GM23338 (cell line): ENCODE results near the gene MRPS34. TPM values are rescaled to one million over a fixed set of nuclear protein-coding genes. Genes with fewer than 3 reads are reported as not detected.

Experiments used
- ATAC-seq: fragments of 200-7000 bp; cut with Tn5 transposase; 3 replicates; pipeline ENCODE4 v1.9.1; 2020
- DNase-seq: peaks from one replicate; pipeline ENCODE4 v3.0.0-alpha.2; 2015; ENCODE audit warnings: low spot score
- H2AFZ ChIP-seq: fragments of 200-600 bp; sonication (generic); 2 replicates; pipeline ENCODE4 v1.8.0; 2016; ENCODE audit warnings: antibody characterized with exemption, mild to moderate bottlenecking, moderate library complexity
- H3F3A ChIP-seq: fragments of 200-600 bp; sonication (generic); replicated peaks from 2 replicates; pipeline ENCODE4 v1.8.0; 2017; ENCODE audit warnings: antibody characterized with exemption, mixed run types, low read depth
- H3K27ac ChIP-seq: fragments of 200-600 bp; sonication (generic); 2 replicates; pipeline ENCODE4 v1.6.1; 2016; ENCODE audit warnings: low read depth
- H3K27me3 ChIP-seq: fragments of 200-600 bp; sonication (generic); 2 replicates; pipeline ENCODE4 v1.8.0; 2016; ENCODE audit warnings: mild to moderate bottlenecking, mixed run types, moderate library complexity; ENCODE audit not compliant: insufficient read depth
- H3K36me3 ChIP-seq: fragments of 200-600 bp; sonication (generic); 2 replicates; pipeline ENCODE4 v1.8.0; 2016; ENCODE audit warnings: mild to moderate bottlenecking; ENCODE audit not compliant: insufficient read depth
- H3K4me1 ChIP-seq: fragments of 200-600 bp; sonication (generic); 2 replicates; pipeline ENCODE4 v1.8.0; 2016; ENCODE audit warnings: mild to moderate bottlenecking, moderate library complexity; ENCODE audit not compliant: insufficient read depth
- H3K4me2 ChIP-seq: fragments of 200-600 bp; sonication (generic); 2 replicates; pipeline ENCODE4 v1.7.1; 2017; ENCODE audit warnings: mixed run types
- H3K4me3 ChIP-seq: fragments of 200-600 bp; sonication (generic); 2 replicates; pipeline ENCODE4 v1.6.1; 2016; ENCODE audit warnings: mixed run types
- H3K79me2 ChIP-seq: fragments of 200-600 bp; sonication (generic); replicated peaks from 2 replicates; pipeline ENCODE4 v1.8.0; 2017; ENCODE audit warnings: mild to moderate bottlenecking; ENCODE audit not compliant: insufficient read depth
- H3K9me2 ChIP-seq: fragments of 200-600 bp; sonication (generic); 2 replicates; pipeline ENCODE4 v1.8.0; 2017; ENCODE audit not compliant: insufficient read depth
- H4K20me1 ChIP-seq: fragments of 200-600 bp; sonication (generic); replicated peaks from 2 replicates; pipeline ENCODE4 v1.8.0; 2017; ENCODE audit warnings: mild to moderate bottlenecking; ENCODE audit not compliant: insufficient read depth
- H3K27ac Mint-ChIP-seq: 2 replicates; pipeline ENCODE4 v1.8.0; 2020; ENCODE audit warnings: inconsistent platforms, mild to moderate bottlenecking, moderate library complexity, mixed read lengths
- H3K27me3 Mint-ChIP-seq: 3 replicates; pipeline ENCODE4 v1.8.0; 2022; ENCODE audit warnings: low read depth, mild to moderate bottlenecking, moderate library complexity, mixed read lengths, inconsistent platforms; ENCODE audit not compliant: insufficient read depth, poor library complexity
- H3K36me3 Mint-ChIP-seq: 3 replicates; pipeline ENCODE4 v1.8.0; 2021; ENCODE audit warnings: low read depth, mild to moderate bottlenecking, inconsistent platforms, moderate library complexity, mixed read lengths
- H3K4me1 Mint-ChIP-seq: 3 replicates; pipeline ENCODE4 v1.8.0; 2020; ENCODE audit warnings: mild to moderate bottlenecking, inconsistent platforms, mixed read lengths
- H3K4me3 Mint-ChIP-seq: 3 replicates; pipeline ENCODE4 v1.8.0; 2021; ENCODE audit warnings: moderate library complexity, mild to moderate bottlenecking, inconsistent platforms, mixed read lengths
- H3K9me3 Mint-ChIP-seq: 3 replicates; pipeline ENCODE4 v1.8.0; 2020; ENCODE audit warnings: moderate library complexity, mild to moderate bottlenecking, inconsistent platforms, mixed read lengths
- CREB1 ChIP-seq: fragments of 250-450 bp; sonication (Bioruptor Pico); IDR thresholded peaks from 2 replicates; pipeline ENCODE4 v1.5.0; 2020; ENCODE audit warnings: low read depth, mild to moderate bottlenecking, moderate library complexity
- CTCF ChIP-seq, 2 experiments: fragments of 200-600 bp in 1 of 2; sonication (generic) in 1 of 2; conservative IDR thresholded peaks; 2 replicates each; pipeline versions ENCODE4 v1.5.1 to v1.6.1; 2016 to 2017; ENCODE audit warnings: antibody characterized with exemption in 2 of 2, low read depth in 2 of 2, mild to moderate bottlenecking in 2 of 2, moderate library complexity in 1 of 2
- ETS1 ChIP-seq: IDR thresholded peaks from 2 replicates; pipeline ENCODE4 v1.6.1; 2016; ENCODE audit warnings: antibody characterized with exemption
- EZH2 ChIP-seq: fragments of 200-600 bp; sonication (generic); IDR thresholded peaks from one replicate; pipeline ENCODE4 v1.8.0; 2017; ENCODE audit warnings: antibody characterized with exemption, mild to moderate bottlenecking, low read depth; ENCODE audit not compliant: unreplicated experiment
- EZH2phosphoT487 ChIP-seq: fragments of 200-600 bp; sonication (generic); IDR thresholded peaks from one replicate; pipeline ENCODE4 v1.8.1; 2018; ENCODE audit warnings: antibody characterized with exemption; ENCODE audit not compliant: unreplicated experiment
- JUNB ChIP-seq: IDR thresholded peaks from one replicate; pipeline ENCODE4 v1.6.1; 2016; ENCODE audit warnings: antibody characterized with exemption; ENCODE audit not compliant: unreplicated experiment
- NANOG ChIP-seq: IDR thresholded peaks from 2 replicates; pipeline ENCODE4 v1.6.1; 2016; ENCODE audit warnings: antibody characterized with exemption, borderline replicate concordance
- POLR2AphosphoS5 ChIP-seq: IDR thresholded peaks from 2 replicates; pipeline ENCODE4 v1.6.1; 2016; ENCODE audit warnings: antibody characterized with exemption, low read depth
- REST ChIP-seq: IDR thresholded peaks from one replicate; pipeline ENCODE4 v1.6.1; 2018; ENCODE audit warnings: antibody characterized with exemption; ENCODE audit not compliant: unreplicated experiment
- STAT1 ChIP-seq: IDR thresholded peaks from one replicate; pipeline ENCODE4 v1.6.1; 2016; ENCODE audit warnings: antibody characterized with exemption; ENCODE audit not compliant: unreplicated experiment
- ZNF114 ChIP-seq: fragments of 250-450 bp; sonication (Bioruptor Pico); IDR thresholded peaks from 2 replicates; pipeline ENCODE4 v1.5.0; 2020; ENCODE audit warnings: mild to moderate bottlenecking, moderate library complexity
- ZNF331 ChIP-seq: fragments of 250-450 bp; sonication (Bioruptor Pico); IDR thresholded peaks from 2 replicates; pipeline ENCODE4 v1.5.0; 2020; ENCODE audit warnings: low read depth, mild to moderate bottlenecking, moderate library complexity
- ZNF462 ChIP-seq: fragments of 250-450 bp; sonication (Bioruptor Pico); IDR thresholded peaks from 2 replicates; pipeline ENCODE4 v1.5.0; 2020; ENCODE audit warnings: mild to moderate bottlenecking, moderate library complexity
- polyA plus RNA-seq: library from polyadenylated mRNA; unstranded; fragments of >200 nt; fragmentation: Nextera tagmentation; extraction: Ambion mirVana; gene quantifications from 2 replicates; pipeline ENCODE4 v1.2.1, GENCODE V29; 2016
- total RNA-seq: library from RNA; depleted of rRNA; stranded (reverse); fragments of >200 nt; shearing (Covaris generic); gene quantifications from 2 replicates; pipeline ENCODE4 v1.2.3, GENCODE V29; 2014

MRPS34 gene
- total and polyA plus RNA-seq, 2 experiments from 2014 or later = 248 to 391 TPM

- H3K4me3 Mint-ChIP-seq = peak overlapping the region; percentile 30; the same call in 1 of the 3 replicates
- peaks cover 5% of the 10 kb centered on the region for H3K4me1 Mint-ChIP-seq
- peaks cover 22% of the 10 kb centered on the region for H3K27me3 Mint-ChIP-seq
- Histone ChIP-seq H3K4me1 (peaks cover under 1% of the 10 kb centered on the region), H4K20me1 (peaks cover 5% of the 10 kb centered on the region; the same call in 1 of the 2 replicates), H3K9me2 (no peaks in the 10 kb centered on the region), H3K27ac (no peak overlapping the region), H3K79me2 (peaks cover 15% of the 10 kb centered on the region), H2AFZ (no peak overlapping the region), H3K36me3 (no peaks in the 10 kb centered on the region), H3K27me3 (no peaks in the 10 kb centered on the region), H3F3A (peaks cover 11% of the 10 kb centered on the region; the same call in 1 of the 2 replicates), H3K4me3 (no peak overlapping the region), H3K4me2 (no peak overlapping the region)
- H3K9me3 Mint-ChIP-seq = peaks cover 4% of the 10 kb centered on the region; the same call in 2 of the 3 replicates
- H3K36me3 Mint-ChIP-seq = peaks cover 17% of the 10 kb centered on the region
- ATAC-seq (no peak), DNase-seq (no peak)
- no peak overlapping the region for H3K27ac Mint-ChIP-seq
- TF ChIP-seq EZH2phosphoT487 (no peak), ZNF114 (no peak), CREB1 (no peak), EZH2 (no peak), ZNF331 (no peak), ZNF462 (CRISPR knock-in tag) (no peak), ETS1 (no peak), POLR2AphosphoS5 (no peak), REST (no peak), STAT1 (no peak), CTCF (conservative IDR thresholded peaks at IDR 0.05; ENCODE audit: low read depth in 2 of 2) (no peak), JUNB (no peak), NANOG (no peak)
Observed at GRCh38 chr16:1775006-1775845, 2.3 kb upstream of the MRPS34 start.
